ENCODE results near the gene COPZ2.
"Not testable (repeated sequence)": the region's sequence is repeated elsewhere in the genome, so short reads cannot be mapped to it uniquely, and the experiment has no call there.

The COPZ2 gene

GRCh38 chr17:48037036-48037837, at the start of gene COPZ2:
COPZ2 (minus strand) TSS chr17:48037797; CDS start chr17:48037777, 20 bp downstream.
- DNase-seq (ENCODE audit: low read depth) = peak; percentile 39

- DNase-seq (ENCODE audit: low read depth) = no peak
Observed at GRCh38 chr17:48084932-48085331, 47.3 kb upstream of the COPZ2 start.

- no peak for DNase-seq (ENCODE audit: low read depth)
Observed at GRCh38 chr17:48081858-48082257, 44.3 kb upstream of the COPZ2 start.

- DNase-seq (ENCODE audit: low read depth) = not testable (repeated sequence)
Observed at GRCh38 chr17:48077152-48077551, 39.6 kb upstream of the COPZ2 start.

GRCh38 chr17:48074322-48075081, 36.9 kb upstream of the COPZ2 start:
- DNase-seq (ENCODE audit: low read depth) = peak; percentile 69

GRCh38 chr17:48073566-48074094, 36.0 kb upstream of the COPZ2 start:
- not testable (repeated sequence) for DNase-seq (ENCODE audit: low read depth)

GRCh38 chr17:48072811-48073210, 35.2 kb upstream of the COPZ2 start:
- DNase-seq (ENCODE audit: low read depth) = not testable (repeated sequence)

- no peak for DNase-seq (ENCODE audit: low read depth)
Observed at GRCh38 chr17:48071654-48072053, 34.1 kb upstream of the COPZ2 start.

- DNase-seq (ENCODE audit: low read depth) = no peak
Observed at GRCh38 chr17:48070195-48070594, 32.6 kb upstream of the COPZ2 start.

GRCh38 chr17:48068491-48068961, 30.9 kb upstream of the COPZ2 start:
- DNase-seq (ENCODE audit: low read depth) = no peak

GRCh38 chr17:48067808-48068207, 30.2 kb upstream of the COPZ2 start:
- not testable (repeated sequence) for DNase-seq (ENCODE audit: low read depth)

GRCh38 chr17:48067245-48067644, 29.6 kb upstream of the COPZ2 start:
- DNase-seq (ENCODE audit: low read depth) = no peak

GRCh38 chr17:48066656-48067055, 29.1 kb upstream of the COPZ2 start:
- no peak for DNase-seq (ENCODE audit: low read depth)

- no peak for DNase-seq (ENCODE audit: low read depth)
Observed at GRCh38 chr17:48066192-48066591, 28.6 kb upstream of the COPZ2 start.

- no peak for DNase-seq (ENCODE audit: low read depth)
Observed at GRCh38 chr17:48064638-48065037, 27.0 kb upstream of the COPZ2 start.

- DNase-seq (ENCODE audit: low read depth) = no peak
Observed at GRCh38 chr17:48062273-48062672, 24.7 kb upstream of the COPZ2 start.

- DNase-seq (ENCODE audit: low read depth) = no peak
Observed at GRCh38 chr17:48060249-48060648, 22.7 kb upstream of the COPZ2 start.

- no peak for DNase-seq (ENCODE audit: low read depth)
Observed at GRCh38 chr17:48059125-48059668, 21.6 kb upstream of the COPZ2 start.

GRCh38 chr17:48058393-48059124, 21.0 kb upstream of the COPZ2 start:
- DNase-seq (ENCODE audit: low read depth) = no peak

- DNase-seq (ENCODE audit: low read depth) = no peak
Observed at GRCh38 chr17:48057626-48058025, 20.0 kb upstream of the COPZ2 start.

- DNase-seq (ENCODE audit: low read depth) = no peak
Observed at GRCh38 chr17:48056879-48057278, 19.3 kb upstream of the COPZ2 start.

GRCh38 chr17:48056246-48056745, 18.7 kb upstream of the COPZ2 start:
- DNase-seq (ENCODE audit: low read depth) = no peak
